Measurements from ENCODE around the gene CRYAA. TPM values are rescaled to one million over a fixed set of nuclear protein-coding genes. Genes with fewer than 3 reads are reported as not detected.

The CRYAA gene
- polyA plus RNA-seq, 1 donor from 2014 or later: not detected

GRCh38 chr21:43203591-43203990 lies 34.8 kb downstream of the CRYAA start:
- Histone ChIP-seq H3F3A (ENCODE audit: insufficient read depth, low read length, poor library complexity, severe bottlenecking) (no peaks in the 10 kb centered on the region), H3K79me2 (replicated peaks; ENCODE audit: insufficient read depth, low read length) (no peaks in the 10 kb centered on the region), H2AFZ (ENCODE audit: low read depth, low read length) (no peak overlapping the region), H3K4me3 (ENCODE audit: low read length) (no peak overlapping the region), H3K9me2 (ENCODE audit: insufficient read depth, low read length) (no peaks in the 10 kb centered on the region), H3K27me3 (ENCODE audit: insufficient read depth, low read depth, low read length) (no peaks in the 10 kb centered on the region), H4K20me1 (ENCODE audit: insufficient read depth) (no peaks in the 10 kb centered on the region), H3K4me2 (ENCODE audit: low read length) (no peak overlapping the region), H3K9ac (ENCODE audit: low read length) (no peak overlapping the region), H3K9me3 (ENCODE audit: low read length) (no peaks in the 10 kb centered on the region), H3K27ac (ENCODE audit: low read length) (no peak overlapping the region), H3K36me3 (ENCODE audit: insufficient read depth, low read length) (no peaks in the 10 kb centered on the region)
- TF ChIP-seq TAF1 (IDR thresholded peaks at IDR 0.05; ENCODE audit: low read depth) (no peak), EP300 (conservative IDR thresholded peaks at IDR 0.05; ENCODE audit: poor library complexity, severe bottlenecking) (no peak), POLR2AphosphoS5 (IDR thresholded peaks at IDR 0.05) (no peak)

- Histone ChIP-seq H3K36me3 (ENCODE audit: insufficient read depth, low read length) (no peaks in the 10 kb centered on the region), H2AFZ (ENCODE audit: low read depth, low read length) (no peak overlapping the region), H3K9ac (ENCODE audit: low read length) (no peak overlapping the region), H3K9me3 (ENCODE audit: low read length) (no peaks in the 10 kb centered on the region), H3K4me3 (ENCODE audit: low read length) (no peak overlapping the region), H3K27me3 (ENCODE audit: insufficient read depth, low read depth, low read length) (no peaks in the 10 kb centered on the region), H3K9me2 (ENCODE audit: insufficient read depth, low read length) (no peaks in the 10 kb centered on the region), H3K4me2 (ENCODE audit: low read length) (no peak overlapping the region), H4K20me1 (ENCODE audit: insufficient read depth) (no peaks in the 10 kb centered on the region), H3K79me2 (replicated peaks; ENCODE audit: insufficient read depth, low read length) (no peaks in the 10 kb centered on the region), H3K27ac (ENCODE audit: low read length) (no peak overlapping the region), H3F3A (ENCODE audit: insufficient read depth, low read length, poor library complexity, severe bottlenecking) (no peaks in the 10 kb centered on the region)
- TF ChIP-seq POLR2AphosphoS5 (IDR thresholded peaks at IDR 0.05): no peak
- TF ChIP-seq TAF1 (IDR thresholded peaks at IDR 0.05; ENCODE audit: low read depth): no peak
- TF ChIP-seq SMC3 (conservative IDR thresholded peaks at IDR 0.05; ENCODE audit: poor library complexity): no peak
- no peak for TF ChIP-seq REST (IDR thresholded peaks at IDR 0.05; ENCODE audit: borderline replicate concordance)
These were observed 35.8 kb downstream of the CRYAA start for GRCh38 chr21:43204638-43205037.

GRCh38 chr21:43206231-43207042 lies 37.6 kb downstream of the CRYAA start:
- TF ChIP-seq TAF1 (IDR thresholded peaks at IDR 0.05; ENCODE audit: low read depth) (no peak), POLR2AphosphoS5 (IDR thresholded peaks at IDR 0.05) (no peak), MXI1 (conservative IDR thresholded peaks at IDR 0.05; ENCODE audit: poor library complexity, severe bottlenecking) (no peak), EZH2 (IDR thresholded peaks at IDR 0.05; ENCODE audit: borderline replicate concordance, insufficient read depth, low read length, poor library complexity, severe bottlenecking) (no peak), RAD21 (conservative IDR thresholded peaks at IDR 0.05) (no peak), SMC3 (conservative IDR thresholded peaks at IDR 0.05; ENCODE audit: poor library complexity) (no peak), EP300 (conservative IDR thresholded peaks at IDR 0.05; ENCODE audit: poor library complexity, severe bottlenecking) (no peak), CTCF (IDR thresholded peaks at IDR 0.05; ENCODE audit: poor library complexity, severe bottlenecking) (no peak), REST (IDR thresholded peaks at IDR 0.05; ENCODE audit: borderline replicate concordance) (no peak)
- Histone ChIP-seq H3K36me3 (ENCODE audit: insufficient read depth, low read length) (no peaks in the 10 kb centered on the region), H4K20me1 (ENCODE audit: insufficient read depth) (no peaks in the 10 kb centered on the region), H3K27me3 (ENCODE audit: insufficient read depth, low read depth, low read length) (no peaks in the 10 kb centered on the region), H3K9me2 (ENCODE audit: insufficient read depth, low read length) (no peaks in the 10 kb centered on the region), H3K27ac (ENCODE audit: low read length) (no peak overlapping the region), H3K4me3 (ENCODE audit: low read length) (no peak overlapping the region), H3K9ac (ENCODE audit: low read length) (no peak overlapping the region), H3K9me3 (ENCODE audit: low read length) (no peaks in the 10 kb centered on the region), H2AFZ (ENCODE audit: low read depth, low read length) (no peak overlapping the region), H3F3A (ENCODE audit: insufficient read depth, low read length, poor library complexity, severe bottlenecking) (no peaks in the 10 kb centered on the region), H3K4me2 (ENCODE audit: low read length) (no peak overlapping the region), H3K79me2 (replicated peaks; ENCODE audit: insufficient read depth, low read length) (no peaks in the 10 kb centered on the region)

Data from neural cell (in vitro differentiated cells).